Heart left ventricle (tissue), 13 donors: ENCODE measurements around the gene CPB2.

Source experiments
- POLR2A ChIP-seq, 2 donors: fragments of 450-650 bp; IDR thresholded peaks; one replicate each; pipeline ENCODE4 v1.6.1; 2017; ENCODE audit warnings: antibody characterized with exemption in 2 of 2, mild to moderate bottlenecking in 2 of 2, moderate library complexity in 2 of 2
- TF ChIP-seq, protein P1 (sequence below), 12 donors: fragments of 200-600 bp; sonication (generic) in 4 of 12; IDR thresholded peaks; one replicate each; pipeline versions ENCODE4 v1.5.0 to v1.8.0; 2018 to 2022; ENCODE audit warnings: antibody characterized with exemption in 12 of 12, mild to moderate bottlenecking in 5 of 12
- donor health status: ischemic (EF 13 %, LVEDD 7.1; RV severe dilation, severe dysfunction).
- donor health status: DM: no; HTN: yes; CAD: no.
- donor health status: DM: no; HTN: no; CAD: no.
- donor health status: ischemic (EF 25% LVEDD 6.9; RV normal size, moderate dysfunction).
- donor health status: ischemic (EF 25% LVEDD 5.7; RV mildly dilated, moderate dysfunction).
- donor health status: ischemic (EF 35%, LVEDD 5.7; RV mildly dilated, moderate dysfunction).
- donor health status: nonischemic (EF 11% LVEDD 7.7; RV severe dilation, severe dysfunction).
- donor health status: DM: yes; HTN: yes; CAD: no.
- donor health status: PGD.
- donor health status: ischemic (EF 29% LVEDD 5.4; RV normal size, mild dysfunction).
- donor health status: nonischemic (EF 23%, LVEDD 6.1; RV moderate dilation, normal function).

DNA sequence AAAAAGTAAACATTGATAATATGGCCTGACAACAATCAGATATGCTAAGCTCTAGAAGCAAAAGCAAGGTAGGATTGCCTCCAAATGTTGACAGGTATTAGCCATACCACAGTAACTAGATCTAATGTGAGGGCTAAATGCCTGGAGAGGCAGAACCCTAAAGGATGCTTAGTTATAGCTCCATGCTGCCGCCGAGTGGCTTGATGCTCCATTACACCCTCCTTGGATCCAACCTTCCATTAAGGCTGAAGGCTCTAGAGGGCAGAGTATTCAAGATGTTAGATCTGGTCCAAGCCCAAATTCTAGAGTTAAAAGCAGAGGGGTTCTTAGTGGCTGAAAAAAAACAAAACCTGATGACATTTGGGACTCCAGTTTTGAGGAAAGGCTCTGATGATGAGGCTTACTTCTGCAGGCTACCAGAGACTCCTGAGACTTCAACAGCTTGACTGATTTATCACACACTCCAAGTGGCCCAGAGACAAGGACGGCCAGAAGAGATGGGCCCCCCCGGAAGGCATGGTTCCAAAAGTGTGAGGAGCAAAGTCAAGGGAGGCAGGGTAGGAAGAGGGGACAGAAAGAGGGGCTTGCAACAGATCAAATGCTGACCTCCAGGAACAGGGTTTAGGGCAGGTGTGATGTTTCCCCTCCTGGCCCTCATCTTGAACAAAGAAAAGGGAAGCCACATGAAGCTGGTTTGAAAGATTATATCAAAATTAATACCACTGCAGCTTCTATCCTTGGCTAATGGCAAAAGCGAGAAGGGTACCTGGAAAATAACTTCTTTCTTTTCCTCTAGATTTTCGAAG lies 21.9 kb upstream of the CPB2 start:
- TF ChIP-seq POLR2A (IDR thresholded peaks at IDR 0.05), result no peak
- TF ChIP-seq, protein P1, sequence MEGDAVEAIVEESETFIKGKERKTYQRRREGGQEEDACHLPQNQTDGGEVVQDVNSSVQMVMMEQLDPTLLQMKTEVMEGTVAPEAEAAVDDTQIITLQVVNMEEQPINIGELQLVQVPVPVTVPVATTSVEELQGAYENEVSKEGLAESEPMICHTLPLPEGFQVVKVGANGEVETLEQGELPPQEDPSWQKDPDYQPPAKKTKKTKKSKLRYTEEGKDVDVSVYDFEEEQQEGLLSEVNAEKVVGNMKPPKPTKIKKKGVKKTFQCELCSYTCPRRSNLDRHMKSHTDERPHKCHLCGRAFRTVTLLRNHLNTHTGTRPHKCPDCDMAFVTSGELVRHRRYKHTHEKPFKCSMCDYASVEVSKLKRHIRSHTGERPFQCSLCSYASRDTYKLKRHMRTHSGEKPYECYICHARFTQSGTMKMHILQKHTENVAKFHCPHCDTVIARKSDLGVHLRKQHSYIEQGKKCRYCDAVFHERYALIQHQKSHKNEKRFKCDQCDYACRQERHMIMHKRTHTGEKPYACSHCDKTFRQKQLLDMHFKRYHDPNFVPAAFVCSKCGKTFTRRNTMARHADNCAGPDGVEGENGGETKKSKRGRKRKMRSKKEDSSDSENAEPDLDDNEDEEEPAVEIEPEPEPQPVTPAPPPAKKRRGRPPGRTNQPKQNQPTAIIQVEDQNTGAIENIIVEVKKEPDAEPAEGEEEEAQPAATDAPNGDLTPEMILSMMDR (IDR thresholded peaks at IDR 0.05), result peak; percentile 43 to 74 (median 62)
